H1 (cell line): ENCODE results near the gene CABP2. TPM values are rescaled to one million over a fixed set of nuclear protein-coding genes. Genes with fewer than 3 reads are reported as not detected.

Source experiments
- CHD1 ChIP-seq: IDR thresholded peaks from 2 replicates; pipeline ENCODE4 v1.6.1; 2012; ENCODE audit warnings: low read depth, low read length, improper control_type of control experiment
- EZH2 ChIP-seq: fragments of 200-600 bp; sonication (generic); IDR thresholded peaks from 2 replicates; pipeline ENCODE4 v1.7.1; 2012; ENCODE audit warnings: low read depth, mild to moderate bottlenecking, moderate library complexity, low read length, inconsistent platforms; ENCODE audit not compliant: severe bottlenecking
- FOSL1 ChIP-seq: IDR thresholded peaks from 2 replicates; pipeline ENCODE4 v1.6.1; 2011; ENCODE audit warnings: mild to moderate bottlenecking, low read depth, low read length, moderate library complexity; ENCODE audit not compliant: insufficient read depth
- HDAC6 ChIP-seq: IDR thresholded peaks from one replicate; pipeline ENCODE4 v1.7.1; 2012; ENCODE audit warnings: low read depth, mild to moderate bottlenecking, inconsistent platforms, low read length, moderate library complexity
- JUN ChIP-seq: IDR thresholded peaks from 2 replicates; pipeline ENCODE4 v1.6.1; 2011; ENCODE audit warnings: low read depth, mild to moderate bottlenecking, improper control_type of control experiment, low read length
- JUND ChIP-seq: IDR thresholded peaks from 2 replicates; pipeline ENCODE4 v1.6.1; 2011; ENCODE audit warnings: mild to moderate bottlenecking, improper control_type of control experiment, low read length
- POLR2A ChIP-seq, 2 experiments: IDR thresholded peaks; 1 replicate in 1 of 2; 2 replicates in 1 of 2; pipeline ENCODE4 v1.6.1; 2011; ENCODE audit warnings: low read depth in 2 of 2, low read length in 2 of 2, mild to moderate bottlenecking in 2 of 2; ENCODE audit errors: control extremely low read depth in 1 of 2
- POU5F1 ChIP-seq: IDR thresholded peaks from 2 replicates; pipeline ENCODE4 v1.6.1; 2011; ENCODE audit warnings: low read depth, mild to moderate bottlenecking, low read length, moderate library complexity
- RBBP5 ChIP-seq: IDR thresholded peaks from 2 replicates; pipeline ENCODE4 v1.7.1; 2012; ENCODE audit warnings: low read depth, mild to moderate bottlenecking, inconsistent platforms, low read length, moderate library complexity, borderline replicate concordance
- RFX5 ChIP-seq: IDR thresholded peaks from 2 replicates; pipeline ENCODE4 v1.6.1; 2011; ENCODE audit warnings: low read depth, low read length, improper control_type of control experiment, borderline replicate concordance
- SAP30 ChIP-seq: fragments of 300-600 bp; sonication (generic); IDR thresholded peaks from 2 replicates; pipeline ENCODE4 v1.7.1; 2012; ENCODE audit warnings: low read length, moderate library complexity, mild to moderate bottlenecking, inconsistent platforms; ENCODE audit not compliant: insufficient read depth, insufficient replicate concordance
- SIN3A ChIP-seq, 2 experiments: IDR thresholded peaks in 1 of 2; conservative IDR thresholded peaks in 1 of 2; 2 replicates each; pipeline ENCODE4 v1.6.1; 2011 to 2012; ENCODE audit warnings: low read length in 2 of 2, improper control_type of control experiment in 1 of 2, low read depth in 1 of 2, mild to moderate bottlenecking in 1 of 2
- SIX5 ChIP-seq: IDR thresholded peaks from 2 replicates; pipeline ENCODE4 v1.6.1; 2011; ENCODE audit warnings: mild to moderate bottlenecking, low read depth, low read length
- SP2 ChIP-seq: IDR thresholded peaks from 2 replicates; pipeline ENCODE4 v1.6.1; 2012; ENCODE audit warnings: mild to moderate bottlenecking, low read length, inconsistent platforms
- SP4 ChIP-seq: IDR thresholded peaks from 2 replicates; pipeline ENCODE4 v1.6.1; 2012; ENCODE audit warnings: low read length, inconsistent platforms
- TAF1 ChIP-seq: IDR thresholded peaks from 2 replicates; pipeline ENCODE4 v1.6.1; 2011; ENCODE audit warnings: mild to moderate bottlenecking, low read depth, low read length
- TEAD4 ChIP-seq: IDR thresholded peaks from 2 replicates; pipeline ENCODE4 v1.6.1; 2012; ENCODE audit warnings: low read depth, low read length, inconsistent platforms, mixed read lengths
- polyA plus RNA-seq, 7 experiments: library from polyadenylated mRNA; depleted of rRNA in 3 of 7; stranded (reverse) in 5 of 7; unstranded in 2 of 7; fragments of >200 nt in 5 of 7; fragments of 200-250 nt in 2 of 7; gene quantifications; 1 replicate in 5 of 7; 2 replicates in 1 of 7; 4 replicates in 1 of 7; pipeline versions ENCODE4 v1.2.1 to v1.2.3, GENCODE V29; 2011 to 2013; ENCODE audit warnings: missing spikeins in 2 of 7, mixed read lengths in 2 of 7
- total RNA-seq: library from RNA; stranded (reverse); fragmentation: NEBNext Ultra II Directional; extraction: Animal tissue kit (Norgen Biotek cat#: 25700); gene quantifications from 2 replicates; pipeline ENCODE4 v1.2.1, GENCODE V29; 2021
- TF ChIP-seq, protein P1 (sequence below), 3 experiments: IDR thresholded peaks; 1 replicate in 2 of 3; 2 replicates in 1 of 3; pipeline versions ENCODE4 v1.5.1 to v1.6.1; 2011; ENCODE audit warnings: low read length in 3 of 3, mild to moderate bottlenecking in 3 of 3, inconsistent platforms in 2 of 3, low read depth in 1 of 3, moderate library complexity in 1 of 3; ENCODE audit not compliant: insufficient read depth in 1 of 3; ENCODE audit errors: control extremely low read depth in 1 of 3
- TF ChIP-seq, protein P2 (sequence below): IDR thresholded peaks from 2 replicates; pipeline ENCODE4 v1.6.1; 2012; ENCODE audit warnings: low read length, inconsistent platforms

CABP2 gene
- total and polyA plus RNA-seq, 2 of the 8 experiments (the other 6 are each of a cell fraction or from before 2014, with no cell fraction given), result not detected

DNA sequence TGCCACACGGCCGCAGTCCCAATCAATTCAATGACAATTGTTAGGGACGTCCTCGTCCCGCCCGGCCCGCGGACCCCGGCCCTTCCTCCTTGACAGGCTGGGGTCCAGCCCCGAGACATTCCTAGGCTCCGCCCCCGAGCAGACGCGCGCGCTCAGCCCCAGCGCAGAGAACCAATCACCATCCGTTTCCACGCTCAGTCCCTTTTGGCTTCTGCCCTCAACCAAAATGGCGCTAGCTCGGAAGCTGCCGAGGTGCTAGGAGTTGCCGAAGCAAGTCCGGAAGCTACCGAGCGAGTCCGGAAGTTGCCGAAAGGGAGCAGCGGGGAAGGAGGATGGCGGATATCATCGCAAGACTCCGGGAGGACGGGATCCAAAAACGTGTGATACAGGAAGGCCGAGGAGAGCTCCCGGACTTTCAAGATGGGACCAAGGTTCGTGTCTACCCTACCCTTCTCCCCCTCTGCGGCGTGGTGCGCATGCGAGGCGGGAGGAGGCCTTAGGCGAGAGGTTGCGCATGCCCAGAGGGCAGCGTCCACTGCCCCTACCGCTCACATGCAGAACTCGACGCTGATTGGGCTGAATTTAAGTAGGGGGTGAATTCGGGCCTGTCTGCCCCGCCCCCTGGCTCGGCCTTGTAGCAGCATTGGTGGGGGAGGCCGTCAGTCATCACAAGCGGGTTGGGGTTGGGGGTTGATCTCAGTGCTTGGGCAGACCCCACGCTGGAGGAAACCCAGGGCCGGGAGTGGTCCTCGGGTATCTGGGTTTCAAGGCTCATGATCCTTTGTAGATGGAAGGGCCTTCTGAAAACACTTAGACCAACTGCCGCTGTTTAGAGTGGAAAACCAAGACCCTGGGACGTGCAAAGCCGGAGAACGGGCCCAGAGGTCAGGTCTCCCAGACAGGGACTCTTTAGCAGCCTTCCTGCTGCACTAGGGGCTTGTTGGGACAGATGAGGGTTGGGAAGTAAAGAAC, 40.1 kb downstream of the CABP2 start, which contains the start of gene AIP (continued):
- TF ChIP-seq TAF1, result peak; percentile 92
- TF ChIP-seq, protein P1, sequence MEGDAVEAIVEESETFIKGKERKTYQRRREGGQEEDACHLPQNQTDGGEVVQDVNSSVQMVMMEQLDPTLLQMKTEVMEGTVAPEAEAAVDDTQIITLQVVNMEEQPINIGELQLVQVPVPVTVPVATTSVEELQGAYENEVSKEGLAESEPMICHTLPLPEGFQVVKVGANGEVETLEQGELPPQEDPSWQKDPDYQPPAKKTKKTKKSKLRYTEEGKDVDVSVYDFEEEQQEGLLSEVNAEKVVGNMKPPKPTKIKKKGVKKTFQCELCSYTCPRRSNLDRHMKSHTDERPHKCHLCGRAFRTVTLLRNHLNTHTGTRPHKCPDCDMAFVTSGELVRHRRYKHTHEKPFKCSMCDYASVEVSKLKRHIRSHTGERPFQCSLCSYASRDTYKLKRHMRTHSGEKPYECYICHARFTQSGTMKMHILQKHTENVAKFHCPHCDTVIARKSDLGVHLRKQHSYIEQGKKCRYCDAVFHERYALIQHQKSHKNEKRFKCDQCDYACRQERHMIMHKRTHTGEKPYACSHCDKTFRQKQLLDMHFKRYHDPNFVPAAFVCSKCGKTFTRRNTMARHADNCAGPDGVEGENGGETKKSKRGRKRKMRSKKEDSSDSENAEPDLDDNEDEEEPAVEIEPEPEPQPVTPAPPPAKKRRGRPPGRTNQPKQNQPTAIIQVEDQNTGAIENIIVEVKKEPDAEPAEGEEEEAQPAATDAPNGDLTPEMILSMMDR (IDR thresholded peaks at IDR 0.05; ENCODE audit: control extremely low read depth in 1 of 3, insufficient read depth in 1 of 3, low read depth in 1 of 3, low read length in 3 of 3), result peak in 1 of 3 experiments; percentile 8; a peak in 1 of 4 replicates
- no peak for TF ChIP-seq JUN
- TF ChIP-seq SAP30, result no peak
- no peak for TF ChIP-seq EZH2
- TF ChIP-seq SP4, result peak; percentile 94
- no peak for TF ChIP-seq RBBP5
- peak in 1 of 2 experiments; percentile 64; a peak in 2 of 3 replicates for TF ChIP-seq POLR2A (IDR thresholded peaks at IDR 0.05; ENCODE audit: control extremely low read depth in 1 of 2, low read depth in 2 of 2, low read length in 2 of 2)
- no peak for TF ChIP-seq POU5F1
- peak; percentile 60 for TF ChIP-seq SP2
- TF ChIP-seq TEAD4, result peak; percentile 65; the same call in 1 of the 2 replicates
- TF ChIP-seq JUND, result no peak
- no peak for TF ChIP-seq RFX5
- TF ChIP-seq, protein P2, sequence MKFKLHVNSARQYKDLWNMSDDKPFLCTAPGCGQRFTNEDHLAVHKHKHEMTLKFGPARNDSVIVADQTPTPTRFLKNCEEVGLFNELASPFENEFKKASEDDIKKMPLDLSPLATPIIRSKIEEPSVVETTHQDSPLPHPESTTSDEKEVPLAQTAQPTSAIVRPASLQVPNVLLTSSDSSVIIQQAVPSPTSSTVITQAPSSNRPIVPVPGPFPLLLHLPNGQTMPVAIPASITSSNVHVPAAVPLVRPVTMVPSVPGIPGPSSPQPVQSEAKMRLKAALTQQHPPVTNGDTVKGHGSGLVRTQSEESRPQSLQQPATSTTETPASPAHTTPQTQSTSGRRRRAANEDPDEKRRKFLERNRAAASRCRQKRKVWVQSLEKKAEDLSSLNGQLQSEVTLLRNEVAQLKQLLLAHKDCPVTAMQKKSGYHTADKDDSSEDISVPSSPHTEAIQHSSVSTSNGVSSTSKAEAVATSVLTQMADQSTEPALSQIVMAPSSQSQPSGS, result no peak
- no peak for TF ChIP-seq HDAC6
- TF ChIP-seq CHD1, result no peak
- no peak for TF ChIP-seq FOSL1
- TF ChIP-seq SIX5, result peak; percentile 29; the same call in 1 of the 2 replicates
- TF ChIP-seq SIN3A (conservative IDR thresholded peaks at IDR 0.05 in 1 of 2, IDR thresholded peaks at IDR 0.05 in 1 of 2; ENCODE audit: low read depth in 1 of 2, low read length in 2 of 2), result peak in 1 of 2 experiments; percentile 56; a peak in 1 of 4 replicates
